ENCODE results near the gene SLC66A2. TPM values are rescaled to one million over a fixed set of nuclear protein-coding genes. Genes with fewer than 3 reads are reported as not detected.

Gene SLC66A2
- total RNA-seq, 1 donor from 2014 or later: 5.8 TPM

DNA sequence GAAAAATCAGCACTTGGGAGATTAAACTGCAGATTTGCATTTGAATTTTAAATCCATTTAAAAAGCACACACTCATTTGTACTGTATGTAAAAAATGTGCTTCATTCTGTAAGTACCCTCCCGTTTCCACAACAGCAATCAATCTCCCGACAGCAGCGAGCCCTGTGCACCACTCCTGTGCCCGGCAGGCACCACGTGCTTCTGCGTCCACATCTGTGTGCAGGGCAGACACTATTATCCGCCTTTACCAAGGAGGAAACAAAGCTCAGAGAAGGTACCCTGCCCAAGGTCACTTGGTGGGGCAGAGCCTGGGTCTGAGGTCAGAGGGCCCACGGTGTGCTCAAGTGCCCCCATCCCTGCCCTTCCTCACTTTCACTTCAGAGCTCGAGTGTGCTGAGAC lies 20.5 kb upstream of the SLC66A2 start:
- H3K4me2 ChIP-seq: no peak overlapping the region
- peaks cover 6% of the 10 kb centered on the region for H3K36me3 ChIP-seq
- H3K9ac ChIP-seq: no peak overlapping the region
- Mint-ChIP-seq H3K27me3 (ENCODE audit: insufficient read depth, low read depth) (peaks cover 6% of the 10 kb centered on the region), H3K27ac (no peak overlapping the region), H3K9me3 (no peaks in the 10 kb centered on the region), H3K36me3 (peaks cover 28% of the 10 kb centered on the region), H3K4me1 (no peaks in the 10 kb centered on the region), H3K4me3 (no peak overlapping the region)
- peaks cover 8% of the 10 kb centered on the region for H3F3A ChIP-seq (ENCODE audit: low read depth)
- no peak overlapping the region for H2AFZ ChIP-seq (replicated peaks)
- TF ChIP-seq CTCF (IDR thresholded peaks at IDR 0.05) (no peak), EZH2 (IDR thresholded peaks at IDR 0.05) (no peak), EZH2phosphoT487 (IDR thresholded peaks at IDR 0.05) (no peak)
- H3K79me2 ChIP-seq (ENCODE audit: low read depth): peaks cover 39% of the 10 kb centered on the region
- DNase-seq (ENCODE audit: low spot score): no peak
- peaks cover 66% of the 10 kb centered on the region for H4K20me1 ChIP-seq (ENCODE audit: low read depth)
- H3K4me1 ChIP-seq: no peaks in the 10 kb centered on the region
- no peaks in the 10 kb centered on the region for H3K27me3 ChIP-seq
- no peaks in the 10 kb centered on the region for H3K9me3 ChIP-seq (ENCODE audit: low read depth)
- no peak overlapping the region for H3K4me3 ChIP-seq
- no peak overlapping the region for H3K27ac ChIP-seq

- H4K20me1 ChIP-seq (ENCODE audit: low read depth): peaks cover 60% of the 10 kb centered on the region
- peaks cover 11% of the 10 kb centered on the region for H3F3A ChIP-seq (ENCODE audit: low read depth)
- H3K4me1 Mint-ChIP-seq: no peaks in the 10 kb centered on the region
- no peaks in the 10 kb centered on the region for H3K9me3 Mint-ChIP-seq
- no peaks in the 10 kb centered on the region for H3K9me3 ChIP-seq (ENCODE audit: low read depth)
- H3K36me3 ChIP-seq: peaks cover 6% of the 10 kb centered on the region
- no peaks in the 10 kb centered on the region for H3K27me3 ChIP-seq
- H3K4me3 ChIP-seq: no peak overlapping the region
- H3K27me3 Mint-ChIP-seq (ENCODE audit: insufficient read depth, low read depth): peaks cover 8% of the 10 kb centered on the region
- no peak overlapping the region for H3K27ac ChIP-seq
- peaks cover 33% of the 10 kb centered on the region for H3K79me2 ChIP-seq (ENCODE audit: low read depth)
- no peak overlapping the region for H3K9ac ChIP-seq
- no peak overlapping the region for H2AFZ ChIP-seq (replicated peaks)
- no peak for DNase-seq (ENCODE audit: low spot score)
- H3K4me2 ChIP-seq: no peak overlapping the region
- no peaks in the 10 kb centered on the region for H3K4me1 ChIP-seq
- no peak for TF ChIP-seq CTCF (IDR thresholded peaks at IDR 0.05)
- no peak for TF ChIP-seq EZH2 (IDR thresholded peaks at IDR 0.05)
- TF ChIP-seq EZH2phosphoT487 (IDR thresholded peaks at IDR 0.05): no peak
- H3K36me3 Mint-ChIP-seq: peaks cover 28% of the 10 kb centered on the region
- H3K27ac Mint-ChIP-seq: no peak overlapping the region
- H3K4me3 Mint-ChIP-seq: no peak overlapping the region
Measured at GRCh38 chr18:79971211-79971952, 19.9 kb upstream of the SLC66A2 start.

GRCh38 chr18:79970419-79971133 lies 19.1 kb upstream of the SLC66A2 start:
- H3K9me3 ChIP-seq (ENCODE audit: low read depth): no peaks in the 10 kb centered on the region
- no peak overlapping the region for H3K27ac Mint-ChIP-seq
- H3K9me3 Mint-ChIP-seq: no peaks in the 10 kb centered on the region
- H3K4me3 Mint-ChIP-seq: no peak overlapping the region
- H3K4me2 ChIP-seq: no peak overlapping the region
- peaks cover 25% of the 10 kb centered on the region for H3K79me2 ChIP-seq (ENCODE audit: low read depth)
- no peak overlapping the region for H3K27ac ChIP-seq
- no peak overlapping the region for H3K4me3 ChIP-seq
- peaks cover 53% of the 10 kb centered on the region for H4K20me1 ChIP-seq (ENCODE audit: low read depth)
- no peaks in the 10 kb centered on the region for H3K4me1 ChIP-seq
- H2AFZ ChIP-seq (replicated peaks): no peak overlapping the region
- peaks cover 6% of the 10 kb centered on the region for H3K36me3 ChIP-seq
- H3F3A ChIP-seq (ENCODE audit: low read depth): peaks cover 14% of the 10 kb centered on the region
- peaks cover 1% of the 10 kb centered on the region for H3K4me1 Mint-ChIP-seq
- H3K36me3 Mint-ChIP-seq: peaks cover 28% of the 10 kb centered on the region
- TF ChIP-seq CTCF (IDR thresholded peaks at IDR 0.05) (no peak), EZH2 (IDR thresholded peaks at IDR 0.05) (no peak), EZH2phosphoT487 (IDR thresholded peaks at IDR 0.05) (no peak)
- H3K27me3 ChIP-seq: peaks cover 1% of the 10 kb centered on the region
- H3K9ac ChIP-seq: no peak overlapping the region
- no peak for DNase-seq (ENCODE audit: low spot score)
- peaks cover 8% of the 10 kb centered on the region for H3K27me3 Mint-ChIP-seq (ENCODE audit: insufficient read depth, low read depth)
